ENCODE measurements around the gene TSKS. TPM values are rescaled to one million over a fixed set of nuclear protein-coding genes. Genes with fewer than 3 reads are reported as not detected.

The TSKS gene
- total RNA-seq, result 1 to 10 TPM; 4.5 to 5.4 TPM

GRCh38 chr19:49763230-49763629 lies at the start of gene TSKS:
Gene TSKS (minus strand): TSS chr19:49763306. CDS start chr19:49763247, 59 bp downstream.
- POLR2A ChIA-PET, result no interaction called here
- H3K27me3 Mint-ChIP-seq, result no peaks in the 10 kb centered on the region
- peaks cover 26% of the 10 kb centered on the region for H3K4me1 Mint-ChIP-seq
- peaks cover 2% of the 10 kb centered on the region for H3K36me3 Mint-ChIP-seq (ENCODE audit: low read depth)
- peak within 1 kb of the TSS; percentile 87 for H3K27ac Mint-ChIP-seq
- no peak for DNase-seq
- CTCF ChIA-PET, result no interaction called here
- H3K9me3 Mint-ChIP-seq, result no peaks in the 10 kb centered on the region
- H3K4me3 Mint-ChIP-seq, result peak within 1 kb of the TSS; percentile 57

- peak overlapping the region; percentile 98 for H3K27ac Mint-ChIP-seq
- H3K27me3 Mint-ChIP-seq, result no peaks in the 10 kb centered on the region
- peak overlapping the region; percentile 91 for H3K4me3 Mint-ChIP-seq
- ChIA-PET CTCF (interaction anchor here (0.7 to 1.8 kb wide), 4 partner anchors 9 to 319 kb away, joined by 3 to 4 read pairs (median 4); no protein-coding TSS in a partner anchor), POLR2A (no interaction called here)
- no peaks in the 10 kb centered on the region for H3K9me3 Mint-ChIP-seq
- no peak for DNase-seq
- no peaks in the 10 kb centered on the region for H3K36me3 Mint-ChIP-seq (ENCODE audit: low read depth)
- H3K4me1 Mint-ChIP-seq, result peaks cover 50% of the 10 kb centered on the region
Measured at GRCh38 chr19:49812452-49812996, 49.4 kb upstream of the TSKS start.

- Mint-ChIP-seq H3K4me1 (peaks cover 50% of the 10 kb centered on the region), H3K27me3 (no peaks in the 10 kb centered on the region), H3K4me3 (peak overlapping the region; percentile 25), H3K27ac (no peak overlapping the region), H3K9me3 (no peaks in the 10 kb centered on the region), H3K36me3 (ENCODE audit: low read depth) (peaks cover under 1% of the 10 kb centered on the region)
- ChIA-PET CTCF (interaction anchor here (0.6 to 0.7 kb wide), 2 partner anchors 13 kb away, joined by 3 read pairs; no protein-coding TSS in a partner anchor), POLR2A (no interaction called here)
- no peak for DNase-seq
Measured at GRCh38 chr19:49811328-49811727, 48.2 kb upstream of the TSKS start.

- Mint-ChIP-seq H3K4me3 (peak overlapping the region; percentile 23), H3K9me3 (no peaks in the 10 kb centered on the region), H3K27ac (no peak overlapping the region), H3K4me1 (peaks cover 52% of the 10 kb centered on the region), H3K27me3 (no peaks in the 10 kb centered on the region), H3K36me3 (ENCODE audit: low read depth) (peaks cover 5% of the 10 kb centered on the region)
- POLR2A ChIA-PET, result no interaction called here
- no peak for DNase-seq
- CTCF ChIA-PET, result interaction anchor here (1.6 to 1.7 kb wide), 2 partner anchors 9 to 131 kb away, joined by 3 to 4 read pairs; no protein-coding TSS in a partner anchor
Measured at GRCh38 chr19:49809941-49810389, 46.9 kb upstream of the TSKS start.

- H3K27ac Mint-ChIP-seq, result peak overlapping the region; percentile 68
- DNase-seq, result peak; percentile 37
- POLR2A ChIA-PET, result no interaction called here
- peak overlapping the region; percentile 73 for H3K4me3 Mint-ChIP-seq
- CTCF ChIA-PET, result interaction anchor here (1.0 to 1.7 kb wide), 3 partner anchors 10 to 130 kb away, joined by 3 to 4 read pairs (median 3); partner anchors contain the start of gene AP2A1
- no peaks in the 10 kb centered on the region for H3K27me3 Mint-ChIP-seq
- no peaks in the 10 kb centered on the region for H3K9me3 Mint-ChIP-seq
- H3K4me1 Mint-ChIP-seq, result peaks cover 48% of the 10 kb centered on the region
- peaks cover 5% of the 10 kb centered on the region for H3K36me3 Mint-ChIP-seq (ENCODE audit: low read depth)
Measured at GRCh38 chr19:49809160-49809940, 46.2 kb upstream of the TSKS start.

GRCh38 chr19:49808711-49809159 lies 45.6 kb upstream of the TSKS start:
- POLR2A ChIA-PET, result no interaction called here
- Mint-ChIP-seq H3K9me3 (no peaks in the 10 kb centered on the region), H3K36me3 (ENCODE audit: low read depth) (peaks cover 6% of the 10 kb centered on the region), H3K4me1 (peaks cover 48% of the 10 kb centered on the region), H3K27me3 (no peaks in the 10 kb centered on the region), H3K27ac (peak overlapping the region; percentile 68), H3K4me3 (peak overlapping the region; percentile 73)
- CTCF ChIA-PET, result interaction anchor here (1.0 to 1.7 kb wide), 2 partner anchors 42 to 130 kb away, joined by 3 read pairs; partner anchors contain the start of gene AP2A1
- peak; percentile 87 for DNase-seq

- Mint-ChIP-seq H3K36me3 (ENCODE audit: low read depth) (peaks cover 12% of the 10 kb centered on the region), H3K4me3 (peak overlapping the region; percentile 41), H3K4me1 (peaks cover 43% of the 10 kb centered on the region), H3K27me3 (no peaks in the 10 kb centered on the region), H3K27ac (peak overlapping the region; percentile 31), H3K9me3 (no peaks in the 10 kb centered on the region)
- ChIA-PET POLR2A (no interaction called here), CTCF (interaction anchor here (1.0 to 1.2 kb wide), 2 partner anchors 10 to 42 kb away, joined by 3 to 4 read pairs; partner anchors contain the start of gene AP2A1)
- no peak for DNase-seq
Measured at GRCh38 chr19:49807904-49808675, 45.0 kb upstream of the TSKS start.

GRCh38 chr19:49807058-49807903 lies 44.2 kb upstream of the TSKS start:
- DNase-seq, result no peak
- H3K27me3 Mint-ChIP-seq, result no peaks in the 10 kb centered on the region
- peak overlapping the region; percentile 76 for H3K27ac Mint-ChIP-seq
- ChIA-PET CTCF (interaction anchor here (1.2 kb wide), 1 partner anchor 9 kb away, joined by 4 read pairs; no protein-coding TSS in a partner anchor), POLR2A (no interaction called here)
- peaks cover 15% of the 10 kb centered on the region for H3K36me3 Mint-ChIP-seq (ENCODE audit: low read depth)
- H3K4me3 Mint-ChIP-seq, result no peak overlapping the region
- no peaks in the 10 kb centered on the region for H3K9me3 Mint-ChIP-seq
- H3K4me1 Mint-ChIP-seq, result peaks cover 36% of the 10 kb centered on the region

- Mint-ChIP-seq H3K9me3 (no peaks in the 10 kb centered on the region), H3K36me3 (ENCODE audit: low read depth) (peaks cover 17% of the 10 kb centered on the region), H3K4me1 (peaks cover 32% of the 10 kb centered on the region), H3K4me3 (no peak overlapping the region), H3K27me3 (no peaks in the 10 kb centered on the region), H3K27ac (peak overlapping the region; percentile 50)
- ChIA-PET CTCF (interaction anchor here (1.2 kb wide), 1 partner anchor 8 kb away, joined by 4 read pairs; no protein-coding TSS in a partner anchor), POLR2A (no interaction called here)
- no peak for DNase-seq
Measured at GRCh38 chr19:49806620-49806959, 43.5 kb upstream of the TSKS start.

- Mint-ChIP-seq H3K36me3 (ENCODE audit: low read depth) (peaks cover 17% of the 10 kb centered on the region), H3K4me3 (no peak overlapping the region), H3K27ac (peak overlapping the region; percentile 50), H3K9me3 (no peaks in the 10 kb centered on the region), H3K27me3 (no peaks in the 10 kb centered on the region), H3K4me1 (peaks cover 30% of the 10 kb centered on the region)
- CTCF ChIA-PET, result no interaction called here
- POLR2A ChIA-PET, result no interaction called here
- no peak for DNase-seq
Measured at GRCh38 chr19:49805822-49806619, 42.9 kb upstream of the TSKS start.

- Mint-ChIP-seq H3K9me3 (no peaks in the 10 kb centered on the region), H3K36me3 (ENCODE audit: low read depth) (peaks cover 26% of the 10 kb centered on the region), H3K27me3 (no peaks in the 10 kb centered on the region), H3K4me1 (peaks cover 14% of the 10 kb centered on the region), H3K27ac (no peak overlapping the region), H3K4me3 (no peak overlapping the region)
- POLR2A ChIA-PET, result no interaction called here
- CTCF ChIA-PET, result no interaction called here
- DNase-seq, result no peak
Measured at GRCh38 chr19:49803529-49803856, 40.4 kb upstream of the TSKS start.

All from activated CD4-positive, alpha-beta T cell treated with anti-CD3 and anti-CD28 coated beads, Interleukin-2, amount 10 ng/mL, durations not matched to agents 7 days and 5 days (primary cell).